Astrocyte of the spinal cord (primary cell): ENCODE results near the gene FAM98A.

ENCODE experiments used
- DNase-seq: peaks from one replicate; pipeline ENCODE4 v3.0.0; 2011; ENCODE audit warnings: low read depth, low spot score
- H3K4me3 ChIP-seq: 2 replicates; pipeline ENCODE4 v1.5.1; 2011; ENCODE audit warnings: low read depth, mild to moderate bottlenecking, low read length, moderate library complexity
- CTCF ChIP-seq: IDR thresholded peaks from 2 replicates; pipeline ENCODE4 v1.5.1; 2012; ENCODE audit warnings: low read depth, mild to moderate bottlenecking, low read length, inconsistent platforms
- in situ Hi-C: cut with HindIII; loops from 2 replicates; pipeline ENCODE4 v1.10.0; 2017; ENCODE audit warnings: low sequenced_read_pairs

FAM98A gene

GRCh38 chr2:33602201-33602830 is 3.2 kb upstream of the FAM98A start:
- in situ Hi-C loops = no loop called here
- no peak overlapping the region for H3K4me3 ChIP-seq
- DNase-seq = no peak
- no peak for TF ChIP-seq CTCF

DNA sequence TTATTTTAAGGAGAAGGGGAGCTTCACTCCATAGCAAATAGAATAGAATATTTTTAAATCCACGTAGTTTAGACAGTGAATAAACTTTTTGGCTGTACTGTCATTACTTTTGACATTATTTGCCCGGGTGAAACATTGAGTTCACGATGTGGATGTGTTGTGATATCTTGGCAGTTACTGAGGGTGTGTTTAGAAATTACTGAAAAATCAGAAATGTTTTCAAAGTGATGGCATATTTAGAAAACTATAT is 769 bp upstream of the FAM98A start:
- no peak for TF ChIP-seq CTCF
- no peak for DNase-seq
- peak overlapping the region; percentile 96 for H3K4me3 ChIP-seq
- in situ Hi-C loops = no loop called here

GRCh38 chr2:33598561-33599174 is 431 bp downstream of the FAM98A start:
- in situ Hi-C loops = no loop called here
- no peak for TF ChIP-seq CTCF
- DNase-seq = peak; percentile 41
- peak overlapping the region; percentile 96 for H3K4me3 ChIP-seq

- no peak for DNase-seq
- no peak overlapping the region for H3K4me3 ChIP-seq
- in situ Hi-C loops = no loop called here
- TF ChIP-seq CTCF = no peak
These were observed 2.1 kb downstream of the FAM98A start for GRCh38 chr2:33597026-33597425.

GRCh38 chr2:33595385-33595784 is 3.7 kb downstream of the FAM98A start:
- in situ Hi-C loops = no loop called here
- DNase-seq = no peak
- no peak overlapping the region for H3K4me3 ChIP-seq
- TF ChIP-seq CTCF = no peak

DNA sequence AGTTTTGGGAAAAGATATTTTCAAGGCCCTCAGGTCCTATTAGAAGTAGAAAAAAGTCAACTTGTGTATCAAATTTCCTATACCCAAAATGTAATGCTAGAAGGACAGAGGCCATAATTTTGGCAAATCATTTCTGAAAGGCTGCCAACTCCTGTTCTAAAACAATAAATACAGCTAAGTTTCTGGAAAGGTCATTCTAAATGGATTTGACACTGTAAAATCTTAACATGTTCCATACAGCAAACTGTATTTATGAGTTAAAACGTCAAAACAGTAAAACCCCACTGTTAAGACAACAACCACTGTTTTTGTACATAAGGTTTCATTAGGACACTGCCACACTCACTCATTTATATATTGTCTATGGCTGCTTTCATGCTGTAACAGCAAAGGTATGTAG is 9.7 kb downstream of the FAM98A start:
- no peak overlapping the region for H3K4me3 ChIP-seq
- TF ChIP-seq CTCF = no peak
- in situ Hi-C loops = no loop called here
- DNase-seq = peak; percentile 16

DNA sequence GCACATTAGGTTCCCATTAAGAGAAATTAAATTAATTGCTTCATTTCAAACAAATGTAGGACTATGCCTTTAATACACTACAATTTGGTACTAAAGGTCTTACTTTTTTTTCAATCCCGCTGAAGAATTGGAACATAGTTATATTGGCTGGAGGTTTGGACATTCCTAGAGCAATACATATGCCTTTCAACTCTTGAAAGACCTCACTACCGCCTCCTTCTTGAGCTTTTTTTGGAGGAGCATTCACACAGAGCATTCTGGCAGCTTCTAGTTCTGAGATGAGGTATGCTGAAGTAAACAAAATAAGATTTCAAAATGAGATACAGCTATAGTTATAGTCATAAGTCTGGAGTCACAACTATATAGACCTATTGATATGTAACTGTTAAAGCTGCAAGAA is 10.9 kb downstream of the FAM98A start:
- H3K4me3 ChIP-seq = no peak overlapping the region
- no peak for TF ChIP-seq CTCF
- in situ Hi-C loops = no loop called here
- no peak for DNase-seq
